DOHH2 (cell line): Measurements from ENCODE around the gene FOSL2.

Experiments
- H3F3A ChIP-seq: fragments of 200-600 bp; sonication (generic), shearing (Covaris generic); 2 replicates; pipeline ENCODE4 v1.6.0; 2016; ENCODE audit warnings: antibody characterized with exemption, mild to moderate bottlenecking; ENCODE audit not compliant: control insufficient read depth, insufficient read depth
- H3K27ac ChIP-seq: fragments of 200-600 bp; sonication (generic); 2 replicates; pipeline ENCODE4 v1.5.1; 2014; ENCODE audit warnings: low read depth, mild to moderate bottlenecking, low read length, moderate library complexity
- H3K27me3 ChIP-seq: fragments of 200-600 bp; sonication (generic); 2 replicates; pipeline ENCODE4 v1.6.1; 2014; ENCODE audit warnings: mild to moderate bottlenecking, low read length, mixed read lengths; ENCODE audit not compliant: control insufficient read depth
- H3K36me3 ChIP-seq: fragments of 200-600 bp; sonication (generic); 2 replicates; pipeline ENCODE4 v1.6.1; 2014; ENCODE audit warnings: mild to moderate bottlenecking, low read length, moderate library complexity, mixed read lengths; ENCODE audit not compliant: control insufficient read depth
- H3K4me1 ChIP-seq: fragments of 200-600 bp; sonication (generic); 2 replicates; pipeline ENCODE4 v1.6.1; 2014; ENCODE audit warnings: mild to moderate bottlenecking, low read length, mixed read lengths; ENCODE audit not compliant: control insufficient read depth
- H3K4me2 ChIP-seq: fragments of 200-600 bp; sonication (generic); 2 replicates; pipeline ENCODE4 v1.6.0; 2014; ENCODE audit warnings: mild to moderate bottlenecking, low read length, moderate library complexity
- H3K4me3 ChIP-seq: fragments of 200-600 bp; sonication (generic); 2 replicates; pipeline ENCODE4 v1.5.1; 2014; ENCODE audit warnings: mild to moderate bottlenecking, low read length, mixed read lengths
- H3K79me2 ChIP-seq: fragments of 200-600 bp; sonication (generic); 2 replicates; pipeline ENCODE4 v1.6.1; 2014; ENCODE audit warnings: mild to moderate bottlenecking, low read length, mixed read lengths; ENCODE audit not compliant: control insufficient read depth
- H3K9me2 ChIP-seq: fragments of 200-600 bp; sonication (generic); replicated peaks from 2 replicates; pipeline ENCODE4 v1.6.1; 2014; ENCODE audit warnings: mild to moderate bottlenecking, low read length, mixed read lengths; ENCODE audit not compliant: control insufficient read depth
- H3K9me3 ChIP-seq: fragments of 200-600 bp; sonication (generic); 2 replicates; pipeline ENCODE4 v1.6.1; 2014; ENCODE audit warnings: antibody characterized with exemption, low read length, mixed read lengths; ENCODE audit not compliant: control insufficient read depth, insufficient read depth
- H4K20me1 ChIP-seq: fragments of 200-600 bp; sonication (generic); 2 replicates; pipeline ENCODE4 v1.6.0; 2014; ENCODE audit warnings: low read depth, mild to moderate bottlenecking, antibody characterized with exemption, low read length, moderate library complexity; ENCODE audit not compliant: control insufficient read depth, insufficient read depth
- EZH2phosphoT487 ChIP-seq: fragments of 200-600 bp; sonication (generic); IDR thresholded peaks from 2 replicates; pipeline ENCODE4 v1.6.1; 2017; ENCODE audit warnings: borderline replicate concordance, mild to moderate bottlenecking, antibody characterized with exemption, low read length, moderate library complexity, mixed read lengths
- TF ChIP-seq, protein P1 (sequence below): fragments of 200-600 bp; sonication (generic); IDR thresholded peaks from one replicate; pipeline ENCODE4 v1.5.1; 2014; ENCODE audit warnings: antibody characterized with exemption, mild to moderate bottlenecking, low read depth, low read length; ENCODE audit not compliant: poor library complexity, severe bottlenecking

Gene FOSL2

GRCh38 chr2:28420722-28421121 lies 28.1 kb downstream of the FOSL2 start:
- H3K79me2 ChIP-seq = no peaks in the 10 kb centered on the region
- no peaks in the 10 kb centered on the region for H3F3A ChIP-seq
- no peak overlapping the region for H3K4me3 ChIP-seq
- H3K9me3 ChIP-seq = no peaks in the 10 kb centered on the region
- H3K4me1 ChIP-seq = no peaks in the 10 kb centered on the region
- H3K9me2 ChIP-seq = no peaks in the 10 kb centered on the region
- H4K20me1 ChIP-seq = no peaks in the 10 kb centered on the region
- H3K27me3 ChIP-seq = peaks cover 16% of the 10 kb centered on the region
- H3K4me2 ChIP-seq = no peak overlapping the region
- no peak for TF ChIP-seq EZH2phosphoT487
- TF ChIP-seq, protein P1, sequence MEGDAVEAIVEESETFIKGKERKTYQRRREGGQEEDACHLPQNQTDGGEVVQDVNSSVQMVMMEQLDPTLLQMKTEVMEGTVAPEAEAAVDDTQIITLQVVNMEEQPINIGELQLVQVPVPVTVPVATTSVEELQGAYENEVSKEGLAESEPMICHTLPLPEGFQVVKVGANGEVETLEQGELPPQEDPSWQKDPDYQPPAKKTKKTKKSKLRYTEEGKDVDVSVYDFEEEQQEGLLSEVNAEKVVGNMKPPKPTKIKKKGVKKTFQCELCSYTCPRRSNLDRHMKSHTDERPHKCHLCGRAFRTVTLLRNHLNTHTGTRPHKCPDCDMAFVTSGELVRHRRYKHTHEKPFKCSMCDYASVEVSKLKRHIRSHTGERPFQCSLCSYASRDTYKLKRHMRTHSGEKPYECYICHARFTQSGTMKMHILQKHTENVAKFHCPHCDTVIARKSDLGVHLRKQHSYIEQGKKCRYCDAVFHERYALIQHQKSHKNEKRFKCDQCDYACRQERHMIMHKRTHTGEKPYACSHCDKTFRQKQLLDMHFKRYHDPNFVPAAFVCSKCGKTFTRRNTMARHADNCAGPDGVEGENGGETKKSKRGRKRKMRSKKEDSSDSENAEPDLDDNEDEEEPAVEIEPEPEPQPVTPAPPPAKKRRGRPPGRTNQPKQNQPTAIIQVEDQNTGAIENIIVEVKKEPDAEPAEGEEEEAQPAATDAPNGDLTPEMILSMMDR = no peak
- no peaks in the 10 kb centered on the region for H3K36me3 ChIP-seq
- no peak overlapping the region for H3K27ac ChIP-seq

- no peaks in the 10 kb centered on the region for H3F3A ChIP-seq
- H3K27ac ChIP-seq = no peak overlapping the region
- H4K20me1 ChIP-seq = no peaks in the 10 kb centered on the region
- TF ChIP-seq EZH2phosphoT487 = no peak
- TF ChIP-seq, protein P1 = no peak
- H3K4me2 ChIP-seq = no peak overlapping the region
- H3K9me3 ChIP-seq = no peaks in the 10 kb centered on the region
- no peaks in the 10 kb centered on the region for H3K36me3 ChIP-seq
- no peaks in the 10 kb centered on the region for H3K9me2 ChIP-seq
- H3K79me2 ChIP-seq = no peaks in the 10 kb centered on the region
- H3K4me1 ChIP-seq = no peaks in the 10 kb centered on the region
- peaks cover 18% of the 10 kb centered on the region for H3K27me3 ChIP-seq
- H3K4me3 ChIP-seq = no peak overlapping the region
These were observed 30.5 kb downstream of the FOSL2 start for GRCh38 chr2:28422908-28423741.

DNA sequence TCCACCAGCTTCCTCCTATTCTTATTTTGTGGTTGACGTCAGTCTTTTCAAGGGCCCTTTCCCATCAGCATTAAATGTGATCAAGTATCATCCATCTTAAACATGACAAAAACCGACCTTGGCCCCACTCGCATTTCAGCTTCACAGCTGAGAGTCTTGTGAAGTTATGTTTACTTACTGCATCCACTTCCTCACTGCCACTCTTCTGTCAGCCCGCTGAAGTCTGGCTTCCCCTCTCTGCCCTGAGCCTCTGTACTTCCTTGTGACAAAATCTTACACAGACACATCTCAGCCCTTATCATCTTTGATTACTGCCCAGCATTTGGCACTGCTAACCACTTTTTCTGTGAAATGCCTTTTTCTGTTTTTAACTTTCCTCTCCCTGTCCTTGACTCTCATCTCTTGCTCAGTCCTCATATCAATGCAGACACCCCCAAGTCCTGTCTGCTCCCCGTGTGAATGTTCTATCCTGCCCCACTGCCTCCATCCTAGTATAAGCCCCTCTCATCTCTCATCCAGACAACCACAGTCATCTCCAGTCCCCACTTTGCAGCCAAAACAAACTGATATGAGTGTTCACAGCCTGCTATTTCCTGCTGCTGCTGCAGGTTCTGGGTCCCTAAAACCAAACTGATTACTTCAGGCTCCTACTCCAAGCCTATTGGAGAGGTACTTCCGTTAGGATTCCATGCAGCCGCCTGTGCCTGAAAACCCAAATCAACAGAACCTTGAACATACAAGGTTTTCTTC lies 31.4 kb downstream of the FOSL2 start:
- Histone ChIP-seq H3K4me2 (no peak overlapping the region), H3K27me3 (peaks cover 18% of the 10 kb centered on the region), H3K36me3 (no peaks in the 10 kb centered on the region), H3K4me3 (no peak overlapping the region), H3K27ac (no peak overlapping the region), H3K79me2 (no peaks in the 10 kb centered on the region), H3K4me1 (no peaks in the 10 kb centered on the region), H4K20me1 (no peaks in the 10 kb centered on the region), H3F3A (no peaks in the 10 kb centered on the region), H3K9me3 (no peaks in the 10 kb centered on the region), H3K9me2 (no peaks in the 10 kb centered on the region)
- TF ChIP-seq EZH2phosphoT487 = no peak
- TF ChIP-seq, protein P1 = no peak
